ENCODE results near the gene CCL21. TPM values are rescaled to one million over a fixed set of nuclear protein-coding genes. Genes with fewer than 3 reads are reported as not detected.
"Not testable (repeated sequence)": the region's sequence is repeated elsewhere in the genome, so short reads cannot be mapped to it uniquely, and the experiment has no call there.

CCL21 gene
- total RNA-seq (not detected in 2 replicates), polyA plus RNA-seq (not detected in 2 replicates)

GRCh38 chr9:34710023-34710422, at the start of gene CCL21:
Gene CCL21 (minus strand): TSS chr9:34710136. CDS start chr9:34710066, 70 bp downstream.
- WGBS (ENCODE audit: low lambda C conversion rate, missing lambda C conversion rate): 80% methylated on average over 2 of the region's 2 CpGs
- Histone ChIP-seq H4K20me1 (ENCODE audit: insufficient read depth, poor library complexity, severe bottlenecking) (no peaks in the 10 kb centered on the region), H3K36me3 (replicated peaks; ENCODE audit: insufficient read depth, low read depth) (no peaks in the 10 kb centered on the region), H3K9me2 (replicated peaks; ENCODE audit: insufficient read depth) (no peaks in the 10 kb centered on the region), H3K4me2 (no peak within 1 kb of the TSS), H3K4me1 (ENCODE audit: insufficient read depth) (no peaks in the 10 kb centered on the region), H3K27ac (no peak within 1 kb of the TSS), H3K79me2 (no peaks in the 10 kb centered on the region), H3K4me3 (no peak within 1 kb of the TSS), H2AFZ (no peak within 1 kb of the TSS), H3K27me3 (no peaks in the 10 kb centered on the region), H3K9me3 (ENCODE audit: low read depth) (no peaks in the 10 kb centered on the region)
- no peak for DNase-seq (ENCODE audit: low spot score)
- TF ChIP-seq CTCF (IDR thresholded peaks at IDR 0.05; ENCODE audit: poor library complexity) (no peak), EZH2 (IDR thresholded peaks at IDR 0.05; ENCODE audit: borderline replicate concordance) (no peak), EZH2phosphoT487 (IDR thresholded peaks at IDR 0.05; ENCODE audit: low read depth, severe bottlenecking, unreplicated experiment) (no peak)

GRCh38 chr9:34759432-34760134, 49.6 kb upstream of the CCL21 start:
- 81% methylated on average over 13 of the region's 13 CpGs for WGBS (ENCODE audit: low lambda C conversion rate, missing lambda C conversion rate)
- no peaks in the 10 kb centered on the region for H3K36me3 ChIP-seq (replicated peaks; ENCODE audit: insufficient read depth, low read depth)
- no peak for DNase-seq (ENCODE audit: low spot score)

GRCh38 chr9:34750320-34750719, 40.4 kb upstream of the CCL21 start:
- H3K79me2 ChIP-seq; H3K4me3 ChIP-seq; H3K9me3 ChIP-seq (ENCODE audit: low read depth); H3K27ac ChIP-seq; DNase-seq (ENCODE audit: low spot score); H3K4me1 ChIP-seq (ENCODE audit: insufficient read depth); H3K4me2 ChIP-seq; H4K20me1 ChIP-seq (ENCODE audit: insufficient read depth, poor library complexity, severe bottlenecking); H2AFZ ChIP-seq; H3K36me3 ChIP-seq (replicated peaks; ENCODE audit: insufficient read depth, low read depth); H3K9me2 ChIP-seq (replicated peaks; ENCODE audit: insufficient read depth): not testable (repeated sequence)
- WGBS (ENCODE audit: low lambda C conversion rate, missing lambda C conversion rate): 50% methylated on average over 2 of the region's 2 CpGs
- peaks cover 13% of the 10 kb centered on the region for H3K27me3 ChIP-seq

More at GRCh38 chr9:34759432-34760134, 49.6 kb upstream of the CCL21 start:
- Histone ChIP-seq H3K79me2 (no peaks in the 10 kb centered on the region), H3K27ac (no peak overlapping the region), H2AFZ (no peak overlapping the region), H3K9me2 (replicated peaks; ENCODE audit: insufficient read depth) (no peaks in the 10 kb centered on the region), H4K20me1 (ENCODE audit: insufficient read depth, poor library complexity, severe bottlenecking) (no peaks in the 10 kb centered on the region), H3K9me3 (ENCODE audit: low read depth) (no peaks in the 10 kb centered on the region), H3K27me3 (peaks cover 5% of the 10 kb centered on the region), H3K4me3 (no peak overlapping the region), H3K4me2 (no peak overlapping the region), H3K4me1 (ENCODE audit: insufficient read depth) (no peaks in the 10 kb centered on the region)
- TF ChIP-seq EZH2 (IDR thresholded peaks at IDR 0.05; ENCODE audit: borderline replicate concordance) (no peak), EZH2phosphoT487 (IDR thresholded peaks at IDR 0.05; ENCODE audit: low read depth, severe bottlenecking, unreplicated experiment) (no peak), CTCF (IDR thresholded peaks at IDR 0.05; ENCODE audit: poor library complexity) (no peak)

- TF ChIP-seq EZH2 (IDR thresholded peaks at IDR 0.05; ENCODE audit: borderline replicate concordance): no peak
- no peak for TF ChIP-seq EZH2phosphoT487 (IDR thresholded peaks at IDR 0.05; ENCODE audit: low read depth, severe bottlenecking, unreplicated experiment)
- no peak for TF ChIP-seq CTCF (IDR thresholded peaks at IDR 0.05; ENCODE audit: poor library complexity)
- no peak overlapping the region for H3K27ac ChIP-seq
- H3K4me2 ChIP-seq: no peak overlapping the region
- H3K9me3 ChIP-seq (ENCODE audit: low read depth): no peaks in the 10 kb centered on the region
- no peaks in the 10 kb centered on the region for H3K27me3 ChIP-seq
- H3K36me3 ChIP-seq (replicated peaks; ENCODE audit: insufficient read depth, low read depth): no peaks in the 10 kb centered on the region
- no peak overlapping the region for H3K4me3 ChIP-seq
- no peaks in the 10 kb centered on the region for H3K9me2 ChIP-seq (replicated peaks; ENCODE audit: insufficient read depth)
- no peaks in the 10 kb centered on the region for H4K20me1 ChIP-seq (ENCODE audit: insufficient read depth, poor library complexity, severe bottlenecking)
- no peaks in the 10 kb centered on the region for H3K4me1 ChIP-seq (ENCODE audit: insufficient read depth)
- no peak for DNase-seq (ENCODE audit: low spot score)
- H2AFZ ChIP-seq: no peak overlapping the region
- H3K79me2 ChIP-seq: no peaks in the 10 kb centered on the region
Measured at GRCh38 chr9:34746526-34746925, 36.6 kb upstream of the CCL21 start.

All from hepatocyte (in vitro differentiated cells).